HepG2 (cell line): Measurements from ENCODE around the gene SNED1. TPM values are rescaled to one million over a fixed set of nuclear protein-coding genes. Genes with fewer than 3 reads are reported as not detected.
A peak's percentile ranks its signal among the peaks of the same experiment; 100 is the strongest.

Source experiments
- CEBPG ChIP-seq: IDR thresholded peaks from 2 replicates; pipeline ENCODE4 v1.6.1; 2016
- DRAP1 ChIP-seq: IDR thresholded peaks from 2 replicates; pipeline ENCODE4 v1.6.1; 2016; ENCODE audit warnings: missing genetic modification reagents, missing compliant biosample characterization
- E2F2 ChIP-seq: sonication (generic); formaldehyde crosslinking; IDR thresholded peaks from 2 replicates; pipeline ENCODE4 v1.4.0; 2020; ENCODE audit warnings: missing genetic modification reagents, borderline replicate concordance
- KLF15 ChIP-seq: sonication (generic); formaldehyde crosslinking; IDR thresholded peaks from 2 replicates; pipeline ENCODE4 v1.8.1; 2023; ENCODE audit warnings: borderline replicate concordance, mild to moderate bottlenecking, inconsistent platforms, missing genetic modification reagents, mixed read lengths
- NFIB ChIP-seq: sonication (generic); formaldehyde crosslinking; IDR thresholded peaks from 2 replicates; pipeline ENCODE4 v1.9.0; 2021; ENCODE audit warnings: missing genetic modification reagents, mild to moderate bottlenecking, borderline replicate concordance
- NONO ChIP-seq, 2 experiments: fragments of 450-650 bp in 1 of 2; sonication (generic) in 1 of 2; formaldehyde crosslinking in 1 of 2; IDR thresholded peaks in 1 of 2; conservative IDR thresholded peaks in 1 of 2; 2 replicates each; pipeline versions ENCODE4 v1.6.1 to v1.8.0; 2017 to 2022; ENCODE audit warnings: mild to moderate bottlenecking in 1 of 2, missing genetic modification reagents in 1 of 2, moderate library complexity in 1 of 2
- POLR2G ChIP-seq: fragments of 200-400 bp; formaldehyde crosslinking; IDR thresholded peaks from 2 replicates; pipeline ENCODE4 v1.6.1; 2018; ENCODE audit warnings: mild to moderate bottlenecking, low read depth, low read length, moderate library complexity
- PRMT3 ChIP-seq: sonication (generic); formaldehyde crosslinking; IDR thresholded peaks from 2 replicates; pipeline ENCODE4 v1.8.1; 2022; ENCODE audit warnings: low read depth, mild to moderate bottlenecking, moderate library complexity, missing genetic modification reagents, borderline replicate concordance
- ZFP82 ChIP-seq: sonication (generic); formaldehyde crosslinking; IDR thresholded peaks from 2 replicates; pipeline ENCODE4 v1.5.1; 2020; ENCODE audit warnings: mild to moderate bottlenecking, missing genetic modification reagents, borderline replicate concordance
- ZKSCAN8 ChIP-seq: IDR thresholded peaks from 2 replicates; pipeline ENCODE4 v1.6.1; 2016; ENCODE audit warnings: borderline replicate concordance, missing genetic modification reagents, missing compliant biosample characterization
- ZNF276 ChIP-seq: sonication (generic); formaldehyde crosslinking; IDR thresholded peaks from 2 replicates; pipeline ENCODE4 v1.4.0; 2020; ENCODE audit warnings: mild to moderate bottlenecking, low read depth, missing genetic modification reagents
- ZNF589 ChIP-seq: sonication (generic); formaldehyde crosslinking; conservative IDR thresholded peaks from 2 replicates; pipeline ENCODE4 v1.8.0; 2022; ENCODE audit warnings: mild to moderate bottlenecking, moderate library complexity, missing genetic modification reagents
- ZNF629 ChIP-seq: sonication (generic); formaldehyde crosslinking; conservative IDR thresholded peaks from 2 replicates; pipeline ENCODE4 v1.5.0; 2020; ENCODE audit warnings: missing genetic modification reagents
- ZNF724P ChIP-seq: sonication (generic); formaldehyde crosslinking; IDR thresholded peaks from 2 replicates; pipeline ENCODE4 v1.8.0; 2022; ENCODE audit warnings: missing genetic modification reagents, borderline replicate concordance
- polyA plus RNA-seq, 8 experiments: library from polyadenylated mRNA; depleted of rRNA in 3 of 8; stranded (reverse) in 7 of 8; unstranded in 1 of 8; fragments of >200 nt; fragmentation: Illumina TruSeq in 4 of 8; extraction: Trizol in 4 of 8; gene quantifications; 2 replicates each; pipeline versions ENCODE4 v1.2.1 to v1.2.3, GENCODE V29; 2011 to 2016; ENCODE audit warnings: low read depth in 4 of 8, missing spikeins in 1 of 8, mixed read lengths in 1 of 8; ENCODE audit not compliant: insufficient read depth in 1 of 8
- total RNA-seq, 5 experiments: library from RNA; depleted of rRNA; stranded (reverse); fragments of >200 nt; fragmentation: Illumina TruSeq; extraction: Trizol; gene quantifications; 2 replicates each; pipeline ENCODE4 v1.2.3, GENCODE V29; 2016; ENCODE audit warnings: low read depth in 1 of 5
- TF ChIP-seq, protein P1 (sequence below): fragments of 450-650 bp; IDR thresholded peaks from 2 replicates; pipeline ENCODE4 v1.6.1; 2017
- TF ChIP-seq, protein P2 (sequence below): sonication (generic); formaldehyde crosslinking; IDR thresholded peaks from 2 replicates; pipeline ENCODE4 v1.4.0; 2020; ENCODE audit warnings: missing genetic modification reagents, borderline replicate concordance

Gene SNED1
- total and polyA plus RNA-seq, 2 of the 13 experiments (the other 11 are each of a cell fraction or from before 2014, with no cell fraction given): 0.15 to 0.65 TPM

- TF ChIP-seq NONO (IDR thresholded peaks at IDR 0.05): no peak
- peak; percentile 87 for TF ChIP-seq NONO (CRISPR knock-in tag; conservative IDR thresholded peaks at IDR 0.05)
- no peak for TF ChIP-seq PRMT3
- no peak for TF ChIP-seq ZNF589 (CRISPR knock-in tag)
- TF ChIP-seq, protein P1, sequence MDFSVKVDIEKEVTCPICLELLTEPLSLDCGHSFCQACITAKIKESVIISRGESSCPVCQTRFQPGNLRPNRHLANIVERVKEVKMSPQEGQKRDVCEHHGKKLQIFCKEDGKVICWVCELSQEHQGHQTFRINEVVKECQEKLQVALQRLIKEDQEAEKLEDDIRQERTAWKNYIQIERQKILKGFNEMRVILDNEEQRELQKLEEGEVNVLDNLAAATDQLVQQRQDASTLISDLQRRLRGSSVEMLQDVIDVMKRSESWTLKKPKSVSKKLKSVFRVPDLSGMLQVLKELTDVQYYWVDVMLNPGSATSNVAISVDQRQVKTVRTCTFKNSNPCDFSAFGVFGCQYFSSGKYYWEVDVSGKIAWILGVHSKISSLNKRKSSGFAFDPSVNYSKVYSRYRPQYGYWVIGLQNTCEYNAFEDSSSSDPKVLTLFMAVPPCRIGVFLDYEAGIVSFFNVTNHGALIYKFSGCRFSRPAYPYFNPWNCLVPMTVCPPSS: no peak
- no peak; the same call in 1 of the 2 replicates for TF ChIP-seq ZNF629 (CRISPR knock-in tag)
- TF ChIP-seq, protein P2, sequence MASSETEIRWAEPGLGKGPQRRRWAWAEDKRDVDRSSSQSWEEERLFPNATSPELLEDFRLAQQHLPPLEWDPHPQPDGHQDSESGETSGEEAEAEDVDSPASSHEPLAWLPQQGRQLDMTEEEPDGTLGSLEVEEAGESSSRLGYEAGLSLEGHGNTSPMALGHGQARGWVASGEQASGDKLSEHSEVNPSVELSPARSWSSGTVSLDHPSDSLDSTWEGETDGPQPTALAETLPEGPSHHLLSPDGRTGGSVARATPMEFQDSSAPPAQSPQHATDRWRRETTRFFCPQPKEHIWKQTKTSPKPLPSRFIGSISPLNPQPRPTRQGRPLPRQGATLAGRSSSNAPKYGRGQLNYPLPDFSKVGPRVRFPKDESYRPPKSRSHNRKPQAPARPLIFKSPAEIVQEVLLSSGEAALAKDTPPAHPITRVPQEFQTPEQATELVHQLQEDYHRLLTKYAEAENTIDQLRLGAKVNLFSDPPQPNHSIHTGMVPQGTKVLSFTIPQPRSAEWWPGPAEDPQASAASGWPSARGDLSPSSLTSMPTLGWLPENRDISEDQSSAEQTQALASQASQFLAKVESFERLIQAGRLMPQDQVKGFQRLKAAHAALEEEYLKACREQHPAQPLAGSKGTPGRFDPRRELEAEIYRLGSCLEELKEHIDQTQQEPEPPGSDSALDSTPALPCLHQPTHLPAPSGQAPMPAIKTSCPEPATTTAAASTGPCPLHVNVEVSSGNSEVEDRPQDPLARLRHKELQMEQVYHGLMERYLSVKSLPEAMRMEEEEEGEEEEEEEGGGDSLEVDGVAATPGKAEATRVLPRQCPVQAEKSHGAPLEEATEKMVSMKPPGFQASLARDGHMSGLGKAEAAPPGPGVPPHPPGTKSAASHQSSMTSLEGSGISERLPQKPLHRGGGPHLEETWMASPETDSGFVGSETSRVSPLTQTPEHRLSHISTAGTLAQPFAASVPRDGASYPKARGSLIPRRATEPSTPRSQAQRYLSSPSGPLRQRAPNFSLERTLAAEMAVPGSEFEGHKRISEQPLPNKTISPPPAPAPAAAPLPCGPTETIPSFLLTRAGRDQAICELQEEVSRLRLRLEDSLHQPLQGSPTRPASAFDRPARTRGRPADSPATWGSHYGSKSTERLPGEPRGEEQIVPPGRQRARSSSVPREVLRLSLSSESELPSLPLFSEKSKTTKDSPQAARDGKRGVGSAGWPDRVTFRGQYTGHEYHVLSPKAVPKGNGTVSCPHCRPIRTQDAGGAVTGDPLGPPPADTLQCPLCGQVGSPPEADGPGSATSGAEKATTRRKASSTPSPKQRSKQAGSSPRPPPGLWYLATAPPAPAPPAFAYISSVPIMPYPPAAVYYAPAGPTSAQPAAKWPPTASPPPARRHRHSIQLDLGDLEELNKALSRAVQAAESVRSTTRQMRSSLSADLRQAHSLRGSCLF (CRISPR knock-in tag): no peak
- TF ChIP-seq ZNF724P (CRISPR knock-in tag): peak; percentile 83; the same call in 1 of the 2 replicates
- peak; percentile 58; the same call in 1 of the 2 replicates for TF ChIP-seq KLF15 (CRISPR knock-in tag)
- peak; percentile 60 for TF ChIP-seq DRAP1 (CRISPR knock-in tag)
- TF ChIP-seq ZNF276: 0 out of 2 replicates have a peak, but pooled peaks have one; percentile 1
- no peak for TF ChIP-seq POLR2G
- TF ChIP-seq ZKSCAN8: peak; percentile 29; the same call in 1 of the 2 replicates
- TF ChIP-seq NFIB (CRISPR knock-in tag): peak; percentile 68; the same call in 1 of the 2 replicates
- TF ChIP-seq E2F2: no peak; the same call in 1 of the 2 replicates
- peak; percentile 87 for TF ChIP-seq CEBPG (CRISPR knock-in tag)
- TF ChIP-seq ZFP82 (CRISPR knock-in tag): no peak; the same call in 1 of the 2 replicates
Measured at GRCh38 chr2:240960309-240960970, 38.0 kb upstream of the SNED1 start (continued).
